NCI-H748 treated with DMSO at 0.1 percent for 48 hours (cell line): ENCODE results near the gene SLC5A2.
"Not testable (repeated sequence)": the region's sequence is repeated elsewhere in the genome, so short reads cannot be mapped to it uniquely, and the experiment has no call there.

Experiments
- DNase-seq: peaks from one replicate; lab custom pipeline; 2025; lab: John Stamatoyannopoulos, UW

Gene SLC5A2

GRCh38 chr16:31529108-31529936 lies 46.4 kb downstream of the SLC5A2 start:
- DNase-seq = no peak

GRCh38 chr16:31529937-31530312 lies 47.0 kb downstream of the SLC5A2 start:
- peak; percentile 4 for DNase-seq

- peak; percentile 4 for DNase-seq
These were observed 47.5 kb downstream of the SLC5A2 start for GRCh38 chr16:31530405-31530804.

- DNase-seq = no peak
These were observed 48.2 kb downstream of the SLC5A2 start for GRCh38 chr16:31531096-31531495.

GRCh38 chr16:31532120-31532519 lies 49.2 kb downstream of the SLC5A2 start:
- no peak for DNase-seq

- DNase-seq = no peak
These were observed 50.0 kb downstream of the SLC5A2 start for GRCh38 chr16:31532896-31533295.

GRCh38 chr16:31535737-31536136 lies 52.8 kb downstream of the SLC5A2 start:
- no peak for DNase-seq

- no peak for DNase-seq
These were observed 54.0 kb downstream of the SLC5A2 start for GRCh38 chr16:31536804-31537361.

- DNase-seq = no peak
These were observed 54.7 kb downstream of the SLC5A2 start for GRCh38 chr16:31537362-31538242.

- not testable (repeated sequence) for DNase-seq
These were observed 55.3 kb downstream of the SLC5A2 start for GRCh38 chr16:31538243-31538598.

GRCh38 chr16:31539762-31540161 lies 56.8 kb downstream of the SLC5A2 start:
- not testable (repeated sequence) for DNase-seq
